ENCODE results near the gene KIF13A.
"Not testable (repeated sequence)": the region's sequence is repeated elsewhere in the genome, so short reads cannot be mapped to it uniquely, and the experiment has no call there.

The KIF13A gene

DNA sequence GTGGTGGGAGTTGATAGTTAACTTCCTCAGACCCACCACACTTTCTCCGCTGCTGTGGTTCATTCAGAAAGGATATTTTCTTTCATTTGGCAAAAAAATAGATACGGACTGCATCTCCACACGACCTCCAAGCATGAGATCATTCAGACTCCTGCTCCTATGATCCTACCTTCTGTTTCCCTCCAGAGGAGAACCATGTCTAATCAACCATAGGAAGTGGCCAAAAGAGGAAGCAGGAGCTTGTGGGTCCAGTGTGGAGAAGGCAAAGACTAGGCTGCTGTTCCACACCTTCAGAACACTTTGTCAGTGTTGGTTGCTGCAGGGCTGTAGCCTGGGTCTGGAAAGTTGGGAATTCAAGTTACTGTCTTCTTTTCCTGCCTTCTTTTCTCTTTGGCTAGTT lies 10.6 kb upstream of the KIF13A start:
- DNase-seq = peak; percentile 71

DNA sequence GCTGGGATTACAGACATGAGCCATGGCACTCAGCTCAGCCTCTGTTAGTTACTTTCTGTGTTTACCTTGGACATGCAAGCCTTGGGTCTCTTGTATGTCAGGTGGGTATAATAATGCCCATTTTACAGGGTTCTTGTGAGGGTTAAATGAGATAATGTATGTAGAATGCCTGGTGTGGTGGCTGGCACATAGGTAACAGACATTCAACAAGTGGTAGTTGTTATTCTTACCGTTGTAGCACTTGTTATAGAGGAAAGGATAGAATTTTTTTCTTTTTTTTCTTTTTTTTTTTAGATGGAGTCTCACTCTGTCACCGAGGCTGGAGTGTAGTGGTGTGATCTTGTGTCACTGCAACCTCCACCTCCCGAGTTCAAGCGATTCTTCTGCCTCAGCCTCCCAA lies 8.0 kb upstream of the KIF13A start:
- no peak for DNase-seq

DNA sequence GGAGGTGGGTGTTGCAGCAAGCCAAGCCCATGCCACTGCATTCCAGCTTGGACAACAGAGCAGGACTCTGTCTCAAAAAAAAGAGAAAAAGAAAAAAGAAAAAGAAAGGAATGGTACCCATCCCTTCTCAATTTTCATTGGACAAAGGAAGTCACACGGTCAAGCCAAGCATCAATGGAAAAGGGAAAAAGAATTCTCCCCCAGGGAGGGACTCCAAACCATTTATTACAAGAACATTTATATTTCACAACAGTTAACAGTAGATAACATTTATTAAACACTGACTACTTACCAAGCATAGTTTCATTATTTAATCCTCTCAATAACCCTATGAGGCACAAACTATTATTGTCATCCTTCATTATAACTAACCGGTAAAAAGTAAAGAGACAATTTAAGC lies 6.6 kb upstream of the KIF13A start:
- no peak for DNase-seq

DNA sequence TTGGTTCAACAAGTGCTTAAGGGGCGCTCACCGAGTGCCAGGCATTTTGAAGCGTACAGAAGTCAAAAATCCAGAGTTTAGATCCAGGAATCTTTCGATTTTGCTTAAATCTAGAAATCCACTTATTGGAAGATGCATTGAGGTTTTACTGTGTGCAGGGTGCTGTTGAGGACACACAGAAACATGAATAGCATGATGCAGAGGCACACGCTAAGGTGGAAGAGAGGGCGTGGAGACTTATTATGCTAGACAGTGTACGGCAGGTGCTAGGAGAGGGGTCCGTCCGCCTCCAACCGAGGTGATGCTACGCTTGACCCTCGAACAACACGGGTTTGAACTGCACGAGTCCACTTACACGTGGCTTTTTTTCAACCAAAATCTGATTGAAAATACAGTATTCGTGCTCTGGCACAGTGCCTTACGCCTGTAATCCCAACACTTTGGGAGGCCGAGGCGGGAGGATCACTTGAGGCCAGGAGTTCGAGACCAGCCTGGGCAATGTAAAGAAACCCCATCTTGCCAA lies 1.0 kb upstream of the KIF13A start:
- DNase-seq = no peak

DNA sequence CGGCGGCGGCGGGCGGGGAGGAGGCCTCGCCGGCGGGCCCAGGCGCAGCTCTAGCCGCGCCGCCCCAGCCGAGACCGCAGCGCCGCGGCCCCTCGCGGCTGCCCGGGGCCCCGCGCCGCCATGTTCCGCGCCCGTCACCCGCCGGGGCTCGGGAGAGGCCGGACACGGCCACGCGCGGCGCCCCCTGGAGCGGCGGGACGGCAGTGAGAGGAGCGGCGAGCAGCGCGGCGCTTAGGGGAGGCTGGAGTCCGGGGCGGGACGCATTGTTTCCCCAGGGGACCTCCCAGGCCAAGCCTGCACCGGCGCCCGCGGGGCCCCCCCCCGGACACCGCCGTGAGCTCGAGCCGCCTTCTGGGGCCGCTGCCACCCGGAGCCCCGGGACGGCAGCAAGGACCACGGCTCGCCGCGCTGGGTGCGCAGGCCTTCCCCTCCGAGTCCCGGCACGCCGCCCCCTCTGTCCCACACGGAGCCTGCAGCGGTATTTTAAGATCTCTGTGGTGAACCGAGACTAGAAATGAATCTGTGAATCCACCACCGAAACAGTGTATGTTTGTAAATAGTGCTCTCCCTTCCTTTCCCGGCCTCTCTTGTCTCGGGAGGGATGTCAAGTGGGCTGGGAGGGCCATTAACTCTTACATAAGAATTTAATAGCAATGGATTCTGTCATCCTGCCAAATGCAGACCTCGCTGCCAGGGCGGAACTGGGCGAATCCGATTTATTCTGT lies 424 bp upstream of the KIF13A start:
- DNase-seq = peak; percentile 88

DNA sequence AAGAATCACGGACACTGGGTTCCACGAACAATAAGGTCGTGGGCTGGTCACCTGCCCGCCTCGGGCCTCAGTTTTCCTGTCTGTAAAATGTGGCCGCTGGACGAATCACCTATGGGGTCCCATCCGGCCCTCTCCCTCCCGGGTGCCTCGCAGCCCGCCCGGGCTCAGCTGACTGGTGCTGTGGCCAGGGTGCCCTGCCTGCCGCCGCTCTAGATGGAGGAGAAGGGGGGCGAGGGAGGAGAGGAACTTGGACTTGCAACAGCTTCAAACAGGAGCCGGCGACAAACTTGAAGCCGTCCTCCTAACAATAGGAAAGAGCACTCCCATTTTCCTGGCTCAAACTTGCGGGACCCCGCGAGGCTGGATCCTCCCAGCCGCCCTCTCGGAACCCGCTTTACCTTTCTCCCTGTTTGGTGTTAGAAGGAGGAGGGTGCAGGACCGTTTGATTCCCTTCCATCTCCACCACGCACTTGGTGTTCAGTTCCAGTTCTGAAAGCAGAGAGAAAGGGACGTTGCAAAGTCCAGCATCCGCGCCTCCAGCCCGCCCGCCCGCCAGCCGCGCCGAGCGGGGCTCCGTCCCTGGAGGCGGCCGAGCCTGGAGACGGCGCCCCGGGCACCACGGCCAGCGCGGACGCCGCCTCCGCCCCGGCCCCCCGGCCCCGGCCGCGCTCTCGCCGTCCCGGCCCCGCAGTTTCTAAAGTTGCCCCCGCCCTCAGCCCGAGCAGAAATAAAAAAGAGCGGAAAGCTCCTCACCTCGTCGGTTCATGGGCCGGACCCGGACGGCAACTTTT lies 584 bp downstream of the KIF13A start:
- DNase-seq = peak; percentile 88

DNA sequence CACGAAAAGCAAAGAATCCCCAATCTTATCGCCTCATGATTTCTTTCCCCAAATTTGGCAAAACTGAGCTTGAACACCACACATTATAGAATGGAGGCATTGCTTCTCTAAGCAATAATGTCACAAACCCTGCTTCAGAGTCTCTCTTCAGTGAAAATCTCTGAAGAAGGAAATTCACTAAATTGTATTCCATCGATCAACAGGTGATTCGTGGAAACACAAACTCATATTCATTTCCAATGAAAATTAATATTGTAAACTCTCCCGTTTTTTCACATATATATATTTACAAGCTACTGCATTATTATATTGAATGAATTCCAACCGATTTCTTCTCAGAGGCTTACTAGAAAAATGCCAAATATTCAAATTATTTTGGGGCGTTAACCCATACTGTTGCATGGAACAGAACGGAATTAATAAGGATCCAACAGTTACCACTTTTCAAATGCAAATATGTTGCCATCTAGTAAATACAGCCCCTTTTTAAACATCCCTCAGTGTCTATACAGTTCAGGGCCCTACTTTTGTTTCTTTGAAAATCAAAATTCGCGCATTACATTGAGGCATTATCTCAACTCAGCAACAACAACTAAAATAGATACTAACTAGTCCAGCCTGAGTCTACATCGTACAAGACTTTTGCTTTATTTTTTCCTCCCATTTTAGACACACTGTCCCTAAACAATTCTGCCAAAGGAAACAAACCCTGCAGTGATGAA lies 1.3 kb downstream of the KIF13A start:
- peak; percentile 65 for DNase-seq

DNA sequence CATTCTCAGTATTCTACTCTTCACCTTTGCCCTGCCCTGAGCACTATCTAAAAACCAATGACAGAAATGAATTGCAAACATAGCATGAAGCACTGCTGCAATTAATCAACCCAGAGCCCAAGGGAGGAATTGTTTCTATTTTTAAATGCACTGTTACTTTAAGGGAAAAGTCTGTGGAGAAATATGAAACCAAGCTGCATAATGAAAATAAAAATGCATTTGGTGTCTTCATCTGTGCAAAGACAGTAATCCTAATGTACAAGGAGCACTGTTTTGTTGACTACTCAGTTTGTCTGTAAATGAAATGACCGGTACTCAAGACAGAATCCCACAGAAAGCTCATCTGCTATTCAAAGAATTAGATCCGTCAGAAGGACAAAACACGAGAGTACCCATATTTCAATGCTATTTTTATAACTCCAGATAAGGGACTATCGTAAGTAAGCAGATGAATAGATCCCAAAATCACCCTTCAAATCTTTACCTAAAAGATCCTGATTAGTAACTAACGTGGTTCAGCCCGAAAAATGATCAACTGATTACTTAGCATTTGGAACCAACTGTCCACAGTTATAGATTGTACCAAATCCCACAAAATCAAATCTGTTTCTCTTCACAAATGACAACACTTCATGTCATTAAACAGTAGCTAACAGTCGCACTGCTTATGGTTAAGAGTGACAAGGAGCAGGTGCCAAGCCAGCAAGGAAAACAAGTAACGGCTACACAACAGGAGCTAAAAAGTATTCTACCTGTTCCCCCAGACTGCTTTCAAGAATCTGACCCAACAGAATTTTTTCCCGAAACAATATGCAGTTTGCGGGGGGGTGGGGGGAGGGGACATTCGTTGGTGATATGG lies 2.4 kb downstream of the KIF13A start:
- peak; percentile 74 for DNase-seq

DNA sequence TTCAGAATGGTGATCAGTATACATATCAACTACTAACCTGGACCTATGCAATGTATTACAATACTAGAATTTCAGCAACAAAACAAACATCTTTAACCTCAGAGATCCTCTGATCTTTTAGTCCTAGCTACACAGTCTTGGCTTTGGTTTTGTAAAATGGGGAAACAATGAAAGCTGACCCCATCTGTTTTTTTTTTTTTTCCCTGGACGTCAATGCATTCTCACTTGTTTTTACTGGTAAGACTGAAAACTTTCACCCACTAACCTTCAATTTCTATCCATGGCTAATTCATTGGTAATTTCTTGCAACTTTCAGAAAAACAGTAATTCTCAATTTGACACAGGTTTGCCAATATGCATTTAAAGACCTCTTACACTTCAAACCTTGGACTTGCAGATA lies 3.0 kb downstream of the KIF13A start:
- DNase-seq = no peak

DNA sequence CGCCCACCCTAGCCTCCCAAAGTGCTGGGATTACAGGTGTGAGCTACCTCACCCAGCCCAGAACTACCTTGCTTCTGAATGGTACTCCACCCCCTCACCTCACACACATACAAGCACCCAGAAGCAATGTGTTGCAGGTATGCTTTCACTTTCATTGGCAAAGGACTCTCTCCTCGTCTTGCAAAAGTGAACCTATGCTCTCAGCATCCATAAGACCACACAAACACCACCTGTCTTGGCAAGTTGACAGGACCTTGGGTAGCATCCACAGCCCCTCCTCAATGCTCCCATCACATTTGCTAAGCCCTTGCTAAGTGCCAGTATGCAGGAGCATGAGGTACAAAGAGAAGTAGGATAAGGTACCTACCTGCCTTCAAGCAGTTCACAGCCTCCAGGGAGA lies 3.7 kb downstream of the KIF13A start:
- no peak for DNase-seq

DNA sequence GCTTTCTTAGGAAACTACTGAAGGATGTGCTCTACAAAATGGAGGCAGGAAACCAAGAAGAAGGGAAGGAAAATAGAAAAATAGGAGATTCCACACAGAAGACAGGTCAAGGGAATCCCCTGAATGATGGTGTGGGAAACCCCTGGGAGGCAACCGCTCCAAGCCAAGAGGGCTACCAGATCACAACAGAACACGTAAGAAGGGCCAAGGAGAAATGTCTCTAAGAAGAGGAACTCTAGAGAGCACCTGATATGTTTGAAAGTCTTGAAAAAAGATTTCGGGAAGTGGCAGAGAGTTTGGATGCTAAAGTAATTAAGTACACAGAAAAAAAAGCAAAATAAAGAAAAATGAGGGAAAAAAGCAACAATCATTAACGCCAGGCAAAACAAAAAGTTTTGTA lies 7.1 kb downstream of the KIF13A start:
- no peak for DNase-seq

DNA sequence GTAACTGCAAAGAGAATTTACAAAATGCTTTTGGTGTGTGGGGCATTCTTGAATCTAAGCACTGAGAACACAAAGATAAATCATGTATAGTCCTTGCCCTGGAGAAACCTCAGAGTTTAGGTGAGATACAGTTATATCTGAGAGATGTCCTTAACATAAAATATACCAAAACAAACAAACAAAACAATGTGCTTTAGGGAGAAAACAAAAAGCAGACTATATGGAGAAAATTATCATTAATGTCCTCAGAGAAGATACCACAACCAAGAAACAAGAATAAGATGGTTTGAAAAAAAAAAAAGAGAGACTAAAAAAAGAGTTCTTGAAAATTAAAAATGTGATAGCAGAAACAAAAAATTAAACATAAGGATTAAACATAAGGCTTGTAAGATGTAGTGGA lies 8.0 kb downstream of the KIF13A start:
- DNase-seq = no peak

DNA sequence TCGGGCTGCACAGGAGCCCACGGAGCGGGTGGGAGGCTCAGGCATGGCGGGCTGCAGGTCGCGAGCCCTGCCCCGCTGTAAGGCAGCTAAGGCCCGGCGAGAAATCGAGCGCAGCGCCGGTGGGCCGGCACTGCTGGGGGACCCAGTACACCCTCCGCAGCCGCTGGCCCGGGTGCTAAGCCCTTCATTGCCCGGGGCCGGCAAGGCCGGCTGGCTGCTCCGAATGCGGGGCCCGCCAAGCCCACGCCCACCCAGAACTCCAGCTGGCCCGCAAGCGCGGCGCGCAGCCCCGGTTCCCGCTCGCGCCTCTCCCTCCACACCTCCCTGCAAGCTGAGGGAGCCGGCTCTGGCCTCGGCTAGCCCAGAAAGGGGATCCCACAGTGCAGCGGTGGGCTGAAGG lies 11.2 kb downstream of the KIF13A start:
- not testable (repeated sequence) for DNase-seq

DNA sequence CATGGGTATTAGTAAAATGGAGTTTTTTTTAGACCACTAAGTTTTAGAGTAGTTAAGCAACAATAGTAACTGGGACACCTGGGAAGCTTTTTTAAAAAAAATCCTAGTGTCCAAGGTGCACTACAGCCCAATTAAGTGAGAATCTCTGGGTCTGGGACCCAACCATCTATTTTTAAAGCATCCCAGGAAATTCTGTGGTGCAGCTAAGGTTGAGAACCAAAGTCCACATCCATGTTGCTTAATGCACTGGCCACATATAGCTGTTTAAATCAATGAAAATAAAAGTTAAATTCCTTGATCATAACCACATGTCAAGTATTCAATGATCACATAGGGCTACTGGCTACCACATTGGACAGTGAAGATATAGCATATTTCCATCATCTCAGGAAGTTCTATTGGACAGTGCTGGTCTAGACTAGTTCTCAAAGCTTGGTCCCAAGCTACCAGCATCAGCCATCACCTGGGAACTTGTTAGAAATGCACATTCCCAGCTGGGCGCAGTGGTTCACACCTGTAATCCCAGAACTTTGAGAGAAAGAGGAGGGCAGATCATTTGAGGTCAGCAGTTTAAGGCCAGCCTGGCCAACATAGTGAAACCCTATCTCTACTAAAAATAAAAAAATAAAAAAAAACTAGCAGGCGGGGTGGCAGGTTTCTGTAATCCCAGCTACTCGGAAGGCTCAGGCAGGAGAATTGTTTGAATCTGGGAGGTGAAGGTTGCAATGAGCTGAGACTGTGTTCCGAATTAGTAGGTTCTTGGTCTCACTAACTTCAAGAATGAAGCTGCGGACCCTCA lies 12.7 kb downstream of the KIF13A start:
- no peak for DNase-seq

DNA sequence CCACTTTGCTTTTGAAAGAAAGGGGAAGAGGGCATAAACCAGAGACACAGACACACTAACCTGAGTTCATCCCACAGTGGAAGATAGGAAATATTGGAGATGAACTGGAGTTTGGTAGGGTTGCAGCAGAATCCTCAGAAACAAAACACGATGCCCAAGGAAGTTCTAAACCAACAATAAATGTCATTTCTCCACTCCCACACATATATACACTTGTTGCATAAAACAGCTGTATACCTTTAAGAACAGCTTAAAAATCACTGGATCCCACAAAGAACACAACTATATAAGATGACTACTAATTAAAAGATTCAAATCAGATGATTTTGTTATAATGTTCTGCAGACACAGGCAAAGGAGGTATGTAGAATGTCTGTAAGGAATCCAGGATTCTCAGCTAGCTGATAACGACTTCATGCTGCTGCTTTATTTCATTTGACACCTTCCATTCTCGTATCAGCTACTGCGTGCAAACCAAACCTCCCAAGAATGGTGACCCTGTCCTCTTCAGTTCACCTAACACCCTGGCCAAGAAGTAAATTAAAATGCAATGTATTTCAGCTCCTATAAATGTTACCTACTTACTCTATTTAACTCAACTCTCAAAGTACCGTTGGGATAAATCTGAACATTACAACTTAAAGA lies 14.3 kb downstream of the KIF13A start:
- DNase-seq = no peak

DNA sequence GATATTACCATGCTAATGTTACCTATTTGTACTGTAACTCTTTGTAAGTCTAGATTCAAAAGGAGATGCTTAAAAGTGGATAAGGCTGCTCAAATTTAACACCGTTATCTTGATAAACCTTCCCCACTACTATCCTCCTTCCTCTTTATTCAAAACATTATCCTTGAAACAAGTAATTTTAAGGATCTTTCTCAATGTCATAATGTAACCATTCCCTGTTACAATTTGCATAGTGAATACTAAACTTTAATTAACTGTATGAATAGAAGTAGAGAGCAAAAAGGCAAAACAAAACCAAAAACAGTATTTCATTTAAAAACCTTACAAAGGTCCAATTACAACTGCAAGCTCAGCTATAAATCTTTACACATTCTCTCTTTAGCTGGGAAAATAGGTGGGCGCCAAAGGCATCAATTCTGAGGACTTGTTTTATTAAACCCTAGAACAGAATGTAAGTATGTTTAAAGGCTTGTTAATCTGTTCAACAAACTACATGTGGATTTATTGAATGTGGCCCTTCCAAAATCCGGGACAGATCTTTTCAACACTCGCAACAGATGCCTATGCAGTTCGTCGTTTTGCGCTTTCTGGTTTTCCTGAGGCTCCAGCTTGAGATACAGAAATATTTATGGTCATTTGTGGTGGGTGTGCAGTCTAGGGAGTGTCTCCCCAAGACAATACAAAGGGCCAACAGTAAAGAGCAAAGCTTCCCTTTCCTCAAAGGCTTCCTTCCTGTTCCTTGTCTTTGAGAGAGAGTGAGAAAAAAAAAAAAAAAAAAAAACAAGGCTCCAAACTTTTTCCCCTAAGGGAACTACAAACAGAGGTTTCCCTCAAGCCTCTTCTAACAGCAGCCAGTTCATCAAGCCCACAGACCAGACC lies 15.1 kb downstream of the KIF13A start:
- DNase-seq = peak; percentile 68

DNA sequence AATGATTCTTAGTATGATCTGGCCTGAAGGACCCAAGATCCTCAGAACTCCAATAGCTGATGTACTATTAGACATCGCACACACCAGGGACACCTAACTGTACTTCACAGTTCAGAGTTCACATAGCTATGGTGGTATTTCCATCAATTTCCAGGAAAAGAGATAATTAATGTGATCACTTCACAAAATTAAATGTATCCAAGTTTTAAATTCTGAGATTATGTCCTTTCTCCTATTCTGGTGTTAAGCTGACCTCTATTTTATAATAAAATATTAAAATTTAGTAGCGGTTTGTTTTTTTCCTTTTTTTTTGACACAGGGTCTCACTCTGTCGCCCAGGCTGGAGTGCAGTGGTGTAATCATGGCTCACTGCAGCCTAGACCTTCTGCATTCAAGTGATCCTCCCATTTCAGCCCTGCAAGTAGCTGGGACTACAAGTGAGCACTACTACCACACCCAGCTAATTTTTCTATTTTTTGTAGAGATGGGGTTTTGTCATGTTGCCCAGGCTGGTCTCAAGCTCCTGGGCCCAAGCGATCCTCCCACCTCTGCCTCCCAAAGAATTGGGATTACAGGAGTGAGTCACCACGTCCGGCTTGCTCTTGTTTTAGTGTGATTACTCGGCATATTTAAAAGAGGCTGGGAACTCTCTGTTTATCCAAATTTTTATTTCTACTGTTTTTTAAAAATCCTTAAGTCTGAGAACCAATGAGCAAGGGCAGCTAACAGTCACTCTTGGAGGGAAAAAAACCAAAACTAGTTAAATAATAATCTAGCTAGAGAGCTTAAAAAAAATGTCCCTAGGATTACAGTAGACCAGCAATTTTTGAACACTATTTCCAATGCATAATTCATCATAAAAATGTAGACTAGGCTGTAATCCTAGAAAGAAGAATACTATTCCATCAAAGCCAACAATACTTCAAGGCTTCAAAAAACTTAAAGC lies 16.0 kb downstream of the KIF13A start:
- peak; percentile 81 for DNase-seq

DNA sequence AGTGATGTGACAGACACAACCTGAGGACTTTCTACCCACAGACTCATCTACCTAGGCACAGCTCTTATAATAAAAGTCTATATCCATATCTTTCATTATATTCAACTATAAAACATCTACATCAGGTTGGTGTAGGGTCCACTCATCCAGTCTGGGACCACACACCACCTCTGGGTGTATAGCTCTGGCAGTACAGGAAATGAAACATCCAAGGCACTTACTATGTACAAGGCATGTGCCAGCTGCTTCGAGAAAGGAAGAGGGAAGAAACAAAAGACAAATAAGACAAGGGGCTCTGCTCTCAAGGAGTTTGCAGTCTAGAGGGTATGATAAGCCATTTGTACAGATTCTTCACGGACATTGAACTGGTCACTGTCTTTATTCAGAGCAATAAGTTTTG lies 18.6 kb downstream of the KIF13A start:
- no peak for DNase-seq

Measured in OCI-M1 (cell line).